Fibroblast of villous mesenchyme (primary cell): ENCODE results near the gene RUNX2. TPM values are rescaled to one million over a fixed set of nuclear protein-coding genes. Genes with fewer than 3 reads are reported as not detected.

Source experiments
- DNase-seq: peaks from one replicate; pipeline ENCODE4 v3.0.0-alpha.2; 2010; ENCODE audit warnings: low read depth
- H3K4me3 ChIP-seq: 2 replicates; pipeline ENCODE4 v1.5.1; 2011; ENCODE audit warnings: low read depth, mild to moderate bottlenecking, low read length
- total RNA-seq: library from RNA; depleted of rRNA; stranded (reverse); fragments of >200 nt; gene quantifications from 2 replicates; pipeline ENCODE4 v1.2.3, GENCODE V29; 2012
- TF ChIP-seq, protein P1 (sequence below): IDR thresholded peaks from 2 replicates; pipeline ENCODE4 v1.5.1; 2012; ENCODE audit warnings: low read depth, mild to moderate bottlenecking, low read length; ENCODE audit not compliant: insufficient read depth

RUNX2 gene
- total RNA-seq, 1 donor, result 8.6 TPM

DNA sequence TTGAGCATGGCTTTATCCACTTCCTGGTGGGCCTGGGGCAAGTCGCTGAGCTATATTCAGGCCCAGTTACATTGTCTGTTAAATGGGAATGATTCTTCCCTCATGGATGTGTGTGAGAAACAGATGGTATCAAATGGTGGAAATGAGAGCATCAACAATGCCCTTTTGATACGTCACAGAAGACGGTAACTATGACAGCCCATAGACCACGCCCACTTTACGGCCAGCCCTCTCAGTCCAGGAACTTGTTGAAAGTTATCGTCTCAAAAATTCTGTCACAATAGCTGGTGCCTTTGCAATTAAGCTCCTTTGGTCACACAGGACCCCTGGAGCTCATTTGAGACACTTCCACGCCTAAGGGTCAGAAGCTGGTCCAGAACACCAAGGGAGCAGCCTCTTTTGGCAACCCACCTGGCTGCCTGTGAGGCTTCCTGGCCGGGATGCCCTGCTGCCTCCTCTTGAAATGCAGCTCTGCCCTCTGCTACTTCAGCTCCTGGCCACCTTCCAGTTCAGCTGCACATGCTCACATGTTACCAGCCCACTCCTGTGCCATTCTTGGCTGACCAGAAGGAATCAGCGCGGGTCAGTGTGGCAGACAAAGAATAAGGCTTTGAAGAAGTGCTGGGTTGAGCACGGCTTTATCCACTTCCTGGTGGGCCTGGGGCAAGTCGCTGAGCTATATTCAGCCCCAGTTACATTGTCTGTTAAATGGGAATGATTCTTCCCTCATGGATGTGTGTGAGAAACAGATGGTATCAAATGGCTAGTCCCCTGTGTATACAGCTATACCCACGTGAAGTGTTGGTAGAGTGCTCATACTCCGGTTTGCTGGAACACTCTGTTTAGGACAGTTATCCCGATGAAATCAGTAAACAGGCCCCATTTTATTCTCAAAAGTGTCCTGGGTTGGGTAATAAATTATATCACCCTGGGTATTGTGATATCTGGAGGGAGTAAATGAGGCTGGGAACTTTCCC, 248.8 kb downstream of the RUNX2 start:
- no peak overlapping the region for H3K4me3 ChIP-seq
- DNase-seq, result peak; percentile 60
- TF ChIP-seq, protein P1, sequence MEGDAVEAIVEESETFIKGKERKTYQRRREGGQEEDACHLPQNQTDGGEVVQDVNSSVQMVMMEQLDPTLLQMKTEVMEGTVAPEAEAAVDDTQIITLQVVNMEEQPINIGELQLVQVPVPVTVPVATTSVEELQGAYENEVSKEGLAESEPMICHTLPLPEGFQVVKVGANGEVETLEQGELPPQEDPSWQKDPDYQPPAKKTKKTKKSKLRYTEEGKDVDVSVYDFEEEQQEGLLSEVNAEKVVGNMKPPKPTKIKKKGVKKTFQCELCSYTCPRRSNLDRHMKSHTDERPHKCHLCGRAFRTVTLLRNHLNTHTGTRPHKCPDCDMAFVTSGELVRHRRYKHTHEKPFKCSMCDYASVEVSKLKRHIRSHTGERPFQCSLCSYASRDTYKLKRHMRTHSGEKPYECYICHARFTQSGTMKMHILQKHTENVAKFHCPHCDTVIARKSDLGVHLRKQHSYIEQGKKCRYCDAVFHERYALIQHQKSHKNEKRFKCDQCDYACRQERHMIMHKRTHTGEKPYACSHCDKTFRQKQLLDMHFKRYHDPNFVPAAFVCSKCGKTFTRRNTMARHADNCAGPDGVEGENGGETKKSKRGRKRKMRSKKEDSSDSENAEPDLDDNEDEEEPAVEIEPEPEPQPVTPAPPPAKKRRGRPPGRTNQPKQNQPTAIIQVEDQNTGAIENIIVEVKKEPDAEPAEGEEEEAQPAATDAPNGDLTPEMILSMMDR, result no peak

DNA sequence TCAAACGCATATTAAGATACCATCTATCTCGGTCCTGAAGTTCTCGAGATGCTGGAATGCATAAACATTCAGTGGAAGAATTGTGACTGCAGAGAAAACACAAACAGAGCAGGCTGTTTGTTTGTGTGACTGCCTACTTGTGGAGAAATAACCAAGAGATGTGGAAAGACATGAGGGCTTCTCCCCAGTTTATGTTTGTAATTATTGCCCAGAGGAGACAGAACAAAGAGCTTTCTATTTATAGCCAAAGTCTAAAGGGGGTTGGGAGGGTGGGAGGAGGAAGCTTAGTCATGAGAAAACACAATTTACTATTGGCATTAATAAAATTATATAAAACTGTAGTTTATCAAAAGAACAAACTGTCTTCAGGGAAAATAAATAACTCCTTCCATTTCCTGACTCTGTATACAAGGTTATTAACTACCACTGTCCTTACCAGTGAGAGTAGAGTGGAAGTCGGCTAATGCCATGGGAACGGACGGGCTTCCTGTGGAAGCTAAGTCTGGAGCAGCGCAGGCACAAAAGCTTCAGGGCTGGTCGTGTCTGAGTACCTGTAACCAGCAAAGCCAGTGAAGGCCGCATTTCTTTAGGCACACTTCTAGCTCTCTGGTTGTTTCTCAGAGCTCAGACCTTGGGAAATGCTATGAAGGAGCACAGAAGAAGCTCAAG, 249.8 kb downstream of the RUNX2 start:
- DNase-seq, result peak; percentile 83
- no peak overlapping the region for H3K4me3 ChIP-seq

DNA sequence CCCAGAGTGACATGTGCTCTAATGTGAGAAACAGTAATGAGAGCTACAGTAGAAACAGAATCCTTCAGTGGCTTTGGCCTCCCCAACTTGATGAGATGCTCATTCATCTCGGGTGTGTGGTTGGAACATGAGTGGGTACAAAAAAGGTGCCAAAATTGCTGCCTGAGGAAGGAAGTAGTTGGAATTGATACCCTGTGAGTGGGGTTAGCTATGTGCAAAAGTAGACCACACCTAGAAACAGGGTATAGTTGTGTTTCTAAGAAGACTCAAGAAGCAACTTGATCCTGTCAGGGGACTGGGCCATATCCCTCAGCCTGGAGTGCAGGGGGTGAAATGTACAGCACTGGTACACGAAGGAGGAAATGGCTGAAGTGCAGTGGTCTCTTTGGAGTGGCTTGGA, 256.0 kb downstream of the RUNX2 start:
- TF ChIP-seq, protein P1, result no peak
- DNase-seq, result no peak
- H3K4me3 ChIP-seq, result no peak overlapping the region

More for the DNA sequence above, 249.8 kb downstream of the RUNX2 start:
- TF ChIP-seq, protein P1, result no peak

DNA sequence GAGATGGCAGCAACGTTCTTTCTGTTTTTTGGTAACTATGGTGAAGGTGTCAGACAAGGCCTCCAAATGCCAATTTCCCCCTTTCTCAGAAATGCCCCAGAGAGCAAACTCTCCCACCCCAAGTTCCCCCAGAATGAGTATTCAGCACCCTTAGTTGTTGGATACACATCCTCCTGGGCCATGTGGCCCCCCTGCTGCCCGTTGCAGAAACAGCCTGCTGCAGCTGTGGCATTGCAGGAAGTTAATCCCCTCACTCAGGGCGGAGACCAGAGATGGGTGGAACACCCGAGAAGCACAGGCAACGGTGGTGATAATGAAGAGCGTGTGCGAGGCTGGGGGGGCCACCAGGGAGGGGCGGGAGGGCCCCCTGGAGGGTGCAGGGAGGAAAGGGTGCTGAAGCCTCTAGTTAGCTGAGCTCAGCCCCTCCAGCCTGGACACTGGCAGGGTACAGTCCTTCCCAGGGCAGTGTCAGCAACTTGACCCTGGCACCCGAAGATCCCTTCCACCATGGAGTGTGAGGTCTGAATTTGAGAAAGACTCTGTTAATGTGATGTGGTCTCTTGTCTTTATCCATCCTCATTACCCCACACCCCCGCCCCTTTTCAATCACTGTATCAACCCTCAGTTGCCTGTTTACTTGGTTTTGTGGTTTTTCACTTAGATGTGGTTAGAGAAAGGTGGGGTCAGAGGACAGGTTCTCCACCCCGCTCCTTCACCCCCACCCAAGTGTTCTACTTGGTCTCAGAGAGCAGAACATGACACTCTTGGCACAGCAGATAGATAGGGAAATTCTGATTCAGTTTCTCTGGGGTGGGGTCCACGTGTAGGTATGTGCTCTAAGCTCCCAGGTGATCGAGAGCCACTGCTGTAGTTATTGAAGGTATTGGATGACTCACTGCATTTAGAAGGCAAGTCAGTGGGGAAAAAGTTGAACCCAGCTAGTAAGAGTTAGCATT, 258.4 kb downstream of the RUNX2 start:
- DNase-seq, result peak; percentile 37
- no peak overlapping the region for H3K4me3 ChIP-seq
- TF ChIP-seq, protein P1, result no peak

DNA sequence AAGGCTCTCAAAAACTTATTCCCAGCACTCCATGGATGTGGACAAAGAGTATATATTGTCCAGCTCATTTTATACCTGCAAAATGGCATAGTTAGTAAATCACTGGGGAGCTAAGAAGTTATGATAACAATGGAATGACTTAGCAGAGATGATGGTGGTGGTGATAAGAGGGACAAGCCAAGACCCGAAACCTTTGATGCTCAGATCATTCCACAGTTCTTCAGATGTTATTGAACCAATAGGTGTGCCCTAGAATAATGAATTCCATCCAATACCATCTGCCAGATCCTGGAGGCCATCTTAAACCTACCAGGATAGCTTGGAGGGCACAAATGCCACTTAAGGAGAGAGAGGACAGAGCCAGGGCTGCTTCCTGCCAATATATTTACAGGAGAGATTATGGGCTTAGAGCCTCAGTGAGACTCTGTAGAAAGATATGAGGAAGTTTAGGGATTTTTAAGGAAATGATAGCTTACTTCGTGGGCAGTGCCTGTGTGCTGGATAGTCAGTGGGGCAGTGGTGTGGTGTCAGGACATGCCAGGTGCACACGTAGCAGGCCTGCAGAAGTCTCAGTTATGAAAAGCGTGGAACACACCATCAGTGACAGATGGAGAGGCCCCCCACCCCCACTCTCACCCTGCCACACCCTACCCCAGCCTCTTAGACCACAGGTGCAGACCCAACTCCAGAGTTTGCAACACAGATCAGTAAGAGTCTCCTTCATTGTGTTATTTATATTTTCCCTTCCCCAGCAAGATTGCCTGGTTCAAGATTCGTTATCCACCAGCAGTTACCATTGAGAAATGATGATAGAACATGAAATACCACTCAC, 259.3 kb downstream of the RUNX2 start:
- no peak overlapping the region for H3K4me3 ChIP-seq
- no peak for DNase-seq
- TF ChIP-seq, protein P1, result no peak

DNA sequence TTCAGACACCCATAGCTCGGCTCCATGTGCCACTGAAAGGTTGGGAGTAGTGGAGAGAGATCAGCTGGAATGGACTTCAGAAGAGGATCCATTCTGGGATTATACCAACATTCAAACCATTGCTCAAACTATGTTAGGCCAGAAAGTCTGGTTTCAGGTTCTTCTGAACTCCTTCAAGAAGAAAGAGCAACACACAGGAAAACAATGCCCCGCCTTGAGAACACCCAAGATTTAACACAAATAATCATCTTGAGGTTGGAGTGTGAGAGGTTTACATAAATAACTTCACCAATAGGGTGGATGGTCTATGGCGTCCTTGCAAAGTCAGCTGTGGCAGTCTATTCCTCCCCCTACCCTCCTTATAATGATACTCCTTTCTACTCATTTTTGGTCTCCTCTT, 261.2 kb downstream of the RUNX2 start:
- no peak for DNase-seq
- no peak overlapping the region for H3K4me3 ChIP-seq
- TF ChIP-seq, protein P1, result no peak
